ENCODE data around the gene CAMK4. TPM values are rescaled to one million over a fixed set of nuclear protein-coding genes. Genes with fewer than 3 reads are reported as not detected.

CAMK4 gene
- total and polyA plus RNA-seq, 2 of the 8 experiments (the other 6 are each of a cell fraction or from before 2014, with no cell fraction given) = 1.8 to 8.3 TPM

DNA sequence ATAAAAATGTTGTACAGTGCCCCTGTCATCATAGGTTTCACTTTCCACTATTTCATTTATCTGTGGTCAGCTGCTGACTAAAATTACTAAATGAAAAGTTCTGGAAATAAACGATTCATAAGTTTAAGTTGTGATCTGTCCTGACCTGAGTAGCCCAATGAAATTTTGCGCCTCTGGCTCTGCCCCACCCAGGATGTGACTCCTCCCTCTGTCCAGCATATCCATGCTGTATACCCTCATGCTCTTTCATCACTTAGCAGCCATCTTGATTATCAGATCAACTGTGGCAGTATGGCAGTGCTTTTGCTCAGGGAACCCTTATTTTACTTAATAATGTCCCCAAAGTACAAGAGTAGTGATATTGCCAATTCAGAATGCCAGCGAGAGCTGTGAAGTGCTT lies 190.9 kb downstream of the CAMK4 start:
- Histone ChIP-seq H2BK15ac (ENCODE audit: low read length) (no peak overlapping the region), H4K8ac (ENCODE audit: extremely low read depth, insufficient read depth, low read length) (no peak overlapping the region), H3K4me3 (ENCODE audit: extremely low read depth in 1 of 4, insufficient read depth in 2 of 4, low read depth in 3 of 4, low read length in 4 of 4) (no peak overlapping the region), H3K27ac (ENCODE audit: low read depth, low read length) (no peak overlapping the region), H3K14ac (ENCODE audit: insufficient read length) (no peak overlapping the region), H3K9ac (replicated peaks in 1 of 4; ENCODE audit: extremely low read depth in 1 of 4, low read depth in 3 of 4, low read length in 3 of 4) (no peak overlapping the region), H4K91ac (replicated peaks; ENCODE audit: insufficient read length, low read length) (no peak overlapping the region), H3K4me1 (replicated peaks in 1 of 4; ENCODE audit: control insufficient read depth in 3 of 4, insufficient read depth in 4 of 4, low read length in 3 of 4) (no peaks in the 10 kb centered on the region), H3K4ac (replicated peaks; ENCODE audit: insufficient read length, low read depth, low read length) (no peak overlapping the region), H4K20me1 (replicated peaks in 1 of 2; ENCODE audit: control insufficient read depth in 1 of 2, insufficient read depth in 2 of 2, low read length in 2 of 2) (no peaks in the 10 kb centered on the region), H3K9me3 (ENCODE audit: insufficient read depth in 2 of 2, low read depth in 1 of 2, low read length in 1 of 2) (no peaks in the 10 kb centered on the region), H3K56ac (replicated peaks; ENCODE audit: insufficient read length, low read depth, low read length) (no peak overlapping the region), H2BK20ac (ENCODE audit: low read length) (no peak overlapping the region), H2BK5ac (ENCODE audit: low read depth, low read length) (no peak overlapping the region), H2AK5ac (ENCODE audit: low read depth, low read length) (no peak overlapping the region), H3K18ac (ENCODE audit: extremely low read depth, low read length) (no peak overlapping the region), H3K79me1 (ENCODE audit: low read depth, low read length) (no peaks in the 10 kb centered on the region), H3K23ac (ENCODE audit: insufficient read length) (no peak overlapping the region), H4K5ac (ENCODE audit: insufficient read length, low read depth, low read length) (no peak overlapping the region), H2BK12ac (ENCODE audit: low read depth, low read length) (no peak overlapping the region), H2AFZ (ENCODE audit: low read length) (no peak overlapping the region), H3K4me2 (ENCODE audit: insufficient read depth in 1 of 2, low read depth in 2 of 2, low read length in 2 of 2) (no peak overlapping the region), H3K36me3 (ENCODE audit: control insufficient read depth in 2 of 4, insufficient read depth in 4 of 4, low read length in 3 of 4) (no peaks in the 10 kb centered on the region), H2BK120ac (replicated peaks; ENCODE audit: low read depth, low read length) (no peak overlapping the region), H3K79me2 (ENCODE audit: control insufficient read depth in 1 of 2, insufficient read depth in 2 of 2, low read length in 2 of 2) (no peaks in the 10 kb centered on the region), H3K27me3 (replicated peaks in 1 of 4; ENCODE audit: control insufficient read depth in 3 of 4, extremely low read depth in 1 of 4, insufficient read depth in 3 of 4, low read length in 3 of 4) (no peaks in the 10 kb centered on the region), H3K23me2 (ENCODE audit: low read depth, low read length) (no peaks in the 10 kb centered on the region)
- ChIA-PET POLR2A (ENCODE audit: partially characterized antibody) (no interaction called here), CTCF (ENCODE audit: partially characterized antibody) (interaction anchor here (0.6 kb wide), 1 partner anchor 259 kb away, joined by 3 read pairs; no protein-coding TSS in a partner anchor)
- TF ChIP-seq SP1 (IDR thresholded peaks at IDR 0.05; ENCODE audit: low read depth, low read length) (no peak), SP2 (IDR thresholded peaks at IDR 0.05; ENCODE audit: low read length) (no peak), SUZ12 (IDR thresholded peaks at IDR 0.05; ENCODE audit: low read length) (no peak), RFX5 (IDR thresholded peaks at IDR 0.05; ENCODE audit: borderline replicate concordance, low read depth, low read length) (no peak)
- TF ChIP-seq, protein P1, sequence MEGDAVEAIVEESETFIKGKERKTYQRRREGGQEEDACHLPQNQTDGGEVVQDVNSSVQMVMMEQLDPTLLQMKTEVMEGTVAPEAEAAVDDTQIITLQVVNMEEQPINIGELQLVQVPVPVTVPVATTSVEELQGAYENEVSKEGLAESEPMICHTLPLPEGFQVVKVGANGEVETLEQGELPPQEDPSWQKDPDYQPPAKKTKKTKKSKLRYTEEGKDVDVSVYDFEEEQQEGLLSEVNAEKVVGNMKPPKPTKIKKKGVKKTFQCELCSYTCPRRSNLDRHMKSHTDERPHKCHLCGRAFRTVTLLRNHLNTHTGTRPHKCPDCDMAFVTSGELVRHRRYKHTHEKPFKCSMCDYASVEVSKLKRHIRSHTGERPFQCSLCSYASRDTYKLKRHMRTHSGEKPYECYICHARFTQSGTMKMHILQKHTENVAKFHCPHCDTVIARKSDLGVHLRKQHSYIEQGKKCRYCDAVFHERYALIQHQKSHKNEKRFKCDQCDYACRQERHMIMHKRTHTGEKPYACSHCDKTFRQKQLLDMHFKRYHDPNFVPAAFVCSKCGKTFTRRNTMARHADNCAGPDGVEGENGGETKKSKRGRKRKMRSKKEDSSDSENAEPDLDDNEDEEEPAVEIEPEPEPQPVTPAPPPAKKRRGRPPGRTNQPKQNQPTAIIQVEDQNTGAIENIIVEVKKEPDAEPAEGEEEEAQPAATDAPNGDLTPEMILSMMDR (IDR thresholded peaks at IDR 0.05; ENCODE audit: control extremely low read depth in 1 of 3, insufficient read depth in 1 of 3, low read depth in 1 of 3, low read length in 3 of 3) = no peak
- WGBS, 2 experiments (ENCODE audit: extremely low coverage in 1 of 2, insufficient coverage in 1 of 2, insufficient read length in 1 of 2, insufficient replicate concordance in 2 of 2, low coverage in 1 of 2, low lambda C conversion rate in 2 of 2, missing lambda C conversion rate in 1 of 2) = 93% methylated on average over 3 of the region's 3 CpGs; no CpG with 5 or more reads in 1 of the 2 experiments
- DNase-seq (ENCODE audit: low read depth in 1 of 2, low spot score in 2 of 2) (no peak), FAIRE-seq (no peak)

All from H1 (cell line).